Measurements from ENCODE around the gene SRSF9. TPM values are rescaled to one million over a fixed set of nuclear protein-coding genes. Genes with fewer than 3 reads are reported as not detected.

The SRSF9 gene
- total RNA-seq, 1 donor from 2014 or later = 113 TPM

GRCh38 chr12:120466560-120467315, 2.8 kb downstream of the SRSF9 start:
- Mint-ChIP-seq H3K9me3 (ENCODE audit: low read depth) (no peaks in the 10 kb centered on the region), H3K27ac (ENCODE audit: unreplicated experiment) (no peak overlapping the region), H3K4me1 (ENCODE audit: low read depth) (peaks cover 35% of the 10 kb centered on the region), H3K36me3 (ENCODE audit: low read depth) (peaks cover 12% of the 10 kb centered on the region), H3K27me3 (ENCODE audit: low read depth) (no peaks in the 10 kb centered on the region), H3K4me3 (ENCODE audit: unreplicated experiment) (no peak overlapping the region)
- no peak for DNase-seq (ENCODE audit: low spot score)
- TF ChIP-seq CTCF (IDR thresholded peaks at IDR 0.05) = peak; percentile 81

GRCh38 chr12:120465756-120466155, 3.8 kb downstream of the SRSF9 start:
- Mint-ChIP-seq H3K36me3 (ENCODE audit: low read depth) (peaks cover 12% of the 10 kb centered on the region), H3K27me3 (ENCODE audit: low read depth) (no peaks in the 10 kb centered on the region), H3K9me3 (ENCODE audit: low read depth) (no peaks in the 10 kb centered on the region), H3K4me3 (ENCODE audit: unreplicated experiment) (no peak overlapping the region), H3K27ac (ENCODE audit: unreplicated experiment) (peak overlapping the region; percentile 9), H3K4me1 (ENCODE audit: low read depth) (peaks cover 29% of the 10 kb centered on the region)
- no peak for TF ChIP-seq CTCF (IDR thresholded peaks at IDR 0.05)
- no peak for DNase-seq (ENCODE audit: low spot score)

GRCh38 chr12:120463712-120464111, 5.8 kb downstream of the SRSF9 start:
- peaks cover 18% of the 10 kb centered on the region for H3K36me3 Mint-ChIP-seq (ENCODE audit: low read depth)
- H3K27ac Mint-ChIP-seq (ENCODE audit: unreplicated experiment) = no peak overlapping the region
- H3K9me3 Mint-ChIP-seq (ENCODE audit: low read depth) = no peaks in the 10 kb centered on the region
- no peak overlapping the region for H3K4me3 Mint-ChIP-seq (ENCODE audit: unreplicated experiment)
- DNase-seq (ENCODE audit: low spot score) = no peak
- no peak for TF ChIP-seq CTCF (IDR thresholded peaks at IDR 0.05)
- peaks cover 22% of the 10 kb centered on the region for H3K4me1 Mint-ChIP-seq (ENCODE audit: low read depth)
- H3K27me3 Mint-ChIP-seq (ENCODE audit: low read depth) = no peaks in the 10 kb centered on the region

DNA sequence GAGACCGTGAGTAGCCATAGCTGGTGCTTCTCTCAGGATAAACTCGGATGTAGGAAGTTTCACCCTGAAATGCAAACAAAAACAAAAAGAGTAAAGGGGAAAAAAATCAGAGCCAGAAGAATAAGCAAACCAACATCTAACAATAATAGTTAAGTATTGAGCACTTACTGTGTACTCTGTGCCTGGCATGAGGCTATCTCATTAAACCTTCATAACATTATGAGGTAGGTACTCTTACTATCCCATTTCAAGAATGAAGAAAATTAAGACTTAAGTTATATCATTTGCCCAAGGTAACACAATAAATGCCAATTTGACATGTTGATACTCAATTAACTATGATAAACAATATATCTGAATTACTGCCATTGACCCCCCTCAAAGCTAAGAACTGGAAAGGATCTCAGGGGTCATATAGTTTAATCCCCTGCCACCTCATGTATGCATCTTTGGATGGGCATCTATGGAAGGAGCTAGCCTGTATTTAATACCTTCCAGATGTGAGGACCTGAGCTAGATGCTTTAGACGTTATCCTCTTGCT, 7.4 kb downstream of the SRSF9 start:
- peaks cover 21% of the 10 kb centered on the region for H3K36me3 Mint-ChIP-seq (ENCODE audit: low read depth)
- no peaks in the 10 kb centered on the region for H3K27me3 Mint-ChIP-seq (ENCODE audit: low read depth)
- no peak for DNase-seq (ENCODE audit: low spot score)
- H3K27ac Mint-ChIP-seq (ENCODE audit: unreplicated experiment) = no peak overlapping the region
- no peaks in the 10 kb centered on the region for H3K9me3 Mint-ChIP-seq (ENCODE audit: low read depth)
- TF ChIP-seq CTCF (IDR thresholded peaks at IDR 0.05) = no peak
- no peak overlapping the region for H3K4me3 Mint-ChIP-seq (ENCODE audit: unreplicated experiment)
- H3K4me1 Mint-ChIP-seq (ENCODE audit: low read depth) = peaks cover 11% of the 10 kb centered on the region

DNA sequence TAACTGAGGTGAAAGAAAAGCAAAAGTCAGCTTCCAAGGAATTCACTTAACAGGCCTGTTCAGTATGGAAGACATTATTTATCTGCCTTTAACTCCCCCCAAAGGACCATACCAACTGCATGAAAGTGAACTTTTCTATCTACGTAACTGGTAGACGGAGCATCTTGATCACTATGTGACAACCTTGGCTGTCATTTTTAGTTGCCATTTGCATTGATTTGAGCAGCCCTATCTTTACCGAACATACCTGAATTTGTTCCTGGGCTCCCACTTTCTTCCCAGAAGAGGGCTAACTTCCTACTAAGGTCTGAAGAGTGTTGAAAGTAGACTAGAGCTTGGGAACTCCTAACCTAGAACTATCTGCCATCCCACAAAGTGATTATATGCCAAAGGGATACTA, 9.4 kb downstream of the SRSF9 start:
- Mint-ChIP-seq H3K4me1 (ENCODE audit: low read depth) (no peaks in the 10 kb centered on the region), H3K4me3 (ENCODE audit: unreplicated experiment) (no peak overlapping the region), H3K27ac (ENCODE audit: unreplicated experiment) (no peak overlapping the region)

More for the DNA sequence above, 9.4 kb downstream of the SRSF9 start:
- DNase-seq (ENCODE audit: low spot score) = no peak
- no peak for TF ChIP-seq CTCF (IDR thresholded peaks at IDR 0.05)
- peaks cover 31% of the 10 kb centered on the region for H3K36me3 Mint-ChIP-seq (ENCODE audit: low read depth)
- no peaks in the 10 kb centered on the region for H3K27me3 Mint-ChIP-seq (ENCODE audit: low read depth)
- no peaks in the 10 kb centered on the region for H3K9me3 Mint-ChIP-seq (ENCODE audit: low read depth)
